ENCODE data around the gene CTNNBL1.

DNA sequence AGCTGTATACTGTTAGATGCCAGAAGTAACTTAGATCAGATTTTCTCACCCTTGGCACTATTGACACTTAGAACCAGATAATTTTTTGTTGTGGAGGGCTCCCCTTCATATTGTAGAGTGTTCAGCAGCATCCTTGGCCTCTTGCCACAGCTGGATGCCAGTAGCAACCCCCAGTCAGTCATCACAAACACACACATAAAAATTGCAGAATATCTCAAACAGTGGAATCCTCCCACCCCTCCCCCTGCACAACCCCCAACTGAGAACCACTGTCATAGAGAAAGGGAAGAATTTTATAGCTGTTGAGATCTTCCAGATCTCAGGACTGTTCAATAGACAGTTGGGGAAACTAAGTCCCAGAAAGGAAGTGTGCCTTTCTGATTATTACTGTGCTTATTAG lies 127.9 kb downstream of the CTNNBL1 start:
- no peak for TF ChIP-seq CTCF (IDR thresholded peaks at IDR 0.05)
- no peak for TF ChIP-seq POLR2A (IDR thresholded peaks at IDR 0.05)
